Fibroblast of pulmonary artery (primary cell): ENCODE measurements around the gene DNAI1.

Source experiments
- DNase-seq: peaks from one replicate; pipeline ENCODE4 v3.0.0-alpha.2; 2010; ENCODE audit warnings: low read depth
- H3K4me3 ChIP-seq: replicated peaks from 2 replicates; pipeline ENCODE4 v1.5.1; 2011; ENCODE audit warnings: low read depth, mild to moderate bottlenecking, control low read depth, low read length, moderate library complexity
- CTCF ChIP-seq: IDR thresholded peaks from 2 replicates; pipeline ENCODE4 v1.5.1; 2011; ENCODE audit warnings: mild to moderate bottlenecking, control low read depth, low read length, inconsistent platforms; ENCODE audit errors: missing control alignments

Gene DNAI1

GRCh38 chr9:34570376-34570775 is 111.8 kb downstream of the DNAI1 start:
- DNase-seq, result no peak
- no peak for TF ChIP-seq CTCF
- no peak overlapping the region for H3K4me3 ChIP-seq
